ENCODE results near the gene RPAIN. TPM values are rescaled to one million over a fixed set of nuclear protein-coding genes. Genes with fewer than 3 reads are reported as not detected.

The RPAIN gene
- total and polyA plus RNA-seq, 7 experiments from 2014 or later: 30.4 to 81.1 (median 55.7) TPM

- ChIA-PET POLR2A (interaction anchor here (1.3 kb wide), 1 partner anchor 11 kb away, joined by 3 read pairs; no protein-coding TSS in a partner anchor), CTCF (no interaction called here)
- peak overlapping the region in 2 of 9 donors; percentile 23 to 50 for H3K27ac Mint-ChIP-seq
- intact Hi-C loops (cut with micrococcal nuclease): no loop called here
- no peaks in the 10 kb centered on the region for H3K9me3 Mint-ChIP-seq
- no peaks in the 10 kb centered on the region for H3K27me3 Mint-ChIP-seq
- Histone ChIP-seq H3K4me1 (ENCODE audit: control insufficient read depth in 2 of 2, insufficient read depth in 2 of 2, low read length in 2 of 2) (peaks cover 9 to 13% of the 10 kb centered on the region in 2 donors), H3K36me3 (ENCODE audit: control insufficient read depth in 2 of 3, insufficient read depth in 3 of 3, low read length in 3 of 3) (peaks cover 24 to 74% (median 38%) of the 10 kb centered on the region in 3 experiments), H3K27me3 (ENCODE audit: control insufficient read depth in 2 of 2, insufficient read depth in 2 of 2, low read length in 2 of 2) (no peaks in the 10 kb centered on the region), H3K27ac (ENCODE audit: low read depth, low read length) (no peak overlapping the region), H3K4me3 (ENCODE audit: low read length) (no peak overlapping the region), H3K9me3 (ENCODE audit: control insufficient read depth in 2 of 3, low read length in 3 of 3) (no peaks in the 10 kb centered on the region)
- H3K4me1 Mint-ChIP-seq: peaks cover 14 to 71% (median 62%) of the 10 kb centered on the region in 7 donors
- ATAC-seq (no peak), DNase-seq (no peak)
- H3K36me3 Mint-ChIP-seq: peaks cover 0 to 55% (median 27%) of the 10 kb centered on the region in 5 donors
- H3K4me3 Mint-ChIP-seq: no peak overlapping the region
Measured at GRCh38 chr17:5480962-5481361, 61.0 kb downstream of the RPAIN start.

- Mint-ChIP-seq H3K27ac (no peak overlapping the region), H3K36me3 (peaks cover 0 to 55% (median 24%) of the 10 kb centered on the region in 5 donors), H3K4me3 (peak overlapping the region in 2 of 10 donors; percentile 12 to 19), H3K9me3 (no peaks in the 10 kb centered on the region), H3K4me1 (peaks cover 14 to 71% (median 66%) of the 10 kb centered on the region in 7 donors), H3K27me3 (no peaks in the 10 kb centered on the region)
- Histone ChIP-seq H3K4me1 (ENCODE audit: control insufficient read depth in 2 of 2, insufficient read depth in 2 of 2, low read length in 2 of 2) (peaks cover 9 to 13% of the 10 kb centered on the region in 2 donors), H3K36me3 (ENCODE audit: control insufficient read depth in 2 of 3, insufficient read depth in 3 of 3, low read length in 3 of 3) (peaks cover 24 to 73% (median 38%) of the 10 kb centered on the region in 3 experiments), H3K4me3 (ENCODE audit: low read length) (no peak overlapping the region), H3K27me3 (ENCODE audit: control insufficient read depth in 2 of 2, insufficient read depth in 2 of 2, low read length in 2 of 2) (no peaks in the 10 kb centered on the region), H3K27ac (ENCODE audit: low read depth, low read length) (no peak overlapping the region), H3K9me3 (ENCODE audit: control insufficient read depth in 2 of 3, low read length in 3 of 3) (no peaks in the 10 kb centered on the region)
- CTCF ChIA-PET: no interaction called here
- intact Hi-C loops (cut with micrococcal nuclease): no loop called here
- ATAC-seq (no peak), DNase-seq (no peak)
- POLR2A ChIA-PET: no interaction called here
Measured at GRCh38 chr17:5481451-5481850, 61.5 kb downstream of the RPAIN start.

Other genes starting within 250 kb of the RPAIN start
- 10 to 100 TPM in 3 of 5 experiments, 1 to 10 TPM in 2; 4.8 to 35.7 (median 11.6) TPM for gene ZNF594, start 228.3 kb upstream of the RPAIN start, total RNA-seq
- 1 to 10 TPM; 2.6 to 4.4 TPM for gene ZNF594, start 228.3 kb upstream of the RPAIN start, polyA plus RNA-seq
- gene SCIMP, start 185.3 kb upstream of the RPAIN start, total RNA-seq: 10 to 100 TPM in 1 of 5 experiments, 1 to 10 TPM in 3, not detected in 1; 1.4 to 24.8 (median 1.6) TPM
- under 1 TPM; 0.33 to 0.35 TPM for gene SCIMP, start 185.3 kb upstream of the RPAIN start, polyA plus RNA-seq
- 10 to 100 TPM; 37.3 to 58.5 (median 44.6) TPM for gene RABEP1, start 137.9 kb upstream of the RPAIN start, total RNA-seq
- gene RABEP1, start 137.9 kb upstream of the RPAIN start, polyA plus RNA-seq: 10 to 100 TPM; 26.2 to 35.9 TPM
- gene NUP88, start 520 bp upstream of the RPAIN start, total RNA-seq: 100 to 1,000 TPM in 4 of 5 experiments, 10 to 100 TPM in 1; 85.7 to 135 (median 111) TPM
- 100 to 1,000 TPM in 1 of 2 donors, 10 to 100 TPM in 1; 96.0 to 148 TPM for gene NUP88, start 520 bp upstream of the RPAIN start, polyA plus RNA-seq
- 100 to 1,000 TPM in 1 of 5 experiments, 10 to 100 TPM in 4; 58.0 to 162 (median 82.3) TPM for gene C1QBP, start 19.0 kb downstream of the RPAIN start, total RNA-seq
- gene C1QBP, start 19.0 kb downstream of the RPAIN start, polyA plus RNA-seq: 100 to 1,000 TPM; 276 to 294 TPM
- 10 to 100 TPM in 3 of 5 experiments, 1 to 10 TPM in 2; 7.1 to 19.1 (median 11.3) TPM for gene DHX33, start 48.8 kb downstream of the RPAIN start, total RNA-seq
- gene DHX33, start 48.8 kb downstream of the RPAIN start, polyA plus RNA-seq: under 1 TPM; 0.95 to 0.99 TPM
- 10 to 100 TPM; 63.4 to 84.4 (median 80.4) TPM for gene DERL2, start 66.0 kb downstream of the RPAIN start, total RNA-seq
- gene DERL2, start 66.0 kb downstream of the RPAIN start, polyA plus RNA-seq: 10 to 100 TPM; 50.2 to 59.1 TPM
- gene MIS12, start 66.4 kb downstream of the RPAIN start, total RNA-seq: 10 to 100 TPM; 16.3 to 53.6 (median 38.4) TPM
- 10 to 100 TPM; 19.8 to 20.6 TPM for gene MIS12, start 66.4 kb downstream of the RPAIN start, polyA plus RNA-seq
- gene NLRP1, start 164.3 kb downstream of the RPAIN start, total RNA-seq: 100 to 1,000 TPM in 4 of 5 experiments, 10 to 100 TPM in 1; 86.6 to 360 (median 259) TPM
- gene NLRP1, start 164.3 kb downstream of the RPAIN start, polyA plus RNA-seq: 10 to 100 TPM; 27.7 to 60.7 TPM

All from naive thymus-derived CD4-positive, alpha-beta T cell (primary cell).